ENCODE measurements around the gene PCDHGA1.
A peak's percentile ranks its signal among the peaks of the same experiment; 100 is the strongest.

Gene PCDHGA1

DNA sequence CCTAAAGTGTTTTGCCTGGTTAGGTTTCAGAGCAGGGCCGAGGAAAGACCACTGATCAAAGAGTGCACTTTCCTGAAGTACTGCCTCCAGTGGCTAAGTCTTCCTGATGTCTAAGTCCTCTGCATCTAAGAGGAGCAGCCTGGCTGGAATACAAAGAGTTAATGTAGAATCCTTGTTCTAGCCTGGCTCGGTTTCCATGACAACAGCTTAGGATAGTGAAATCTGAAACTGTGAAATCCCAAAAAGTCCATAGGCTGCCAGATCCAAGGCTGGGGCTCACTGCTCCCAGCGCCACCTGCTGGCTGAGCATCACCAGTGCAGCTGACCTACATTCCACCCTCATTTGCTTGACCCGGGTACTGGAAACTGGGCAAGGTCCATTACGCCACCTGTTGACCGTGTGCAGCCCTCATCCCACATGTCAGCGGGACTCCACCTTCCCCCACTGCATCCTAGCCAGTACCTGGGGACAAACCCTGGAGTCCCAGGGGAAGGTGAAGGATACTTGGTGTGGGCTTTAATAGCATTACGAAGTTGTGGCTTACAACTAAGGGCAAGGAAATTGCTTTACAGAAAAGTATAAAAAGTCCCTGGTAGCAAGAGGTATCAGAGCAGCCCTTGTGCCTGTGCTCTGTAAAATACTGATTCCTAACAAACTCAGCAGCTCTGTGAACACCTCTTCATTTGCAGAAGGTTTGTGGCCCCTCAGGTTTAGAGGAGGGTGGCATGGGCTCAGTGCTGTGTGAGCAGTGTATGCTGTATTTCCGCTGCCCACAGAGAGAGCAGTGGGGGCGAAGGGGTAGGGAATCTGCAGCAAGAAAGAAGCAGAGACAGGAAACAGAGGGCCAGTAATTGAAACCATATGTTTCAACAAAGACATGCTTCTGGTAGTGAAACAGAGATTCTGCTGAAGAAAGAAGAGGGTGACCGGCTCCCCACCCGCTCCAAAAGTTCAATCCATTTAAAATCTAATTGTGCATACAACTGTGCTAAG, 194.6 kb downstream of the PCDHGA1 start:
- H3K79me2 ChIP-seq (ENCODE audit: control insufficient read depth, low read length), result peaks cover 44% of the 10 kb centered on the region
- no peaks in the 10 kb centered on the region for H3K9me3 ChIP-seq (ENCODE audit: control insufficient read depth, insufficient read depth, low read length)
- peak overlapping the region; percentile 98 for H3K27ac ChIP-seq (ENCODE audit: low read depth, low read length)
- no peak for TF ChIP-seq EZH2phosphoT487 (IDR thresholded peaks at IDR 0.05; ENCODE audit: borderline replicate concordance, low read length)
- TF ChIP-seq, protein P1, sequence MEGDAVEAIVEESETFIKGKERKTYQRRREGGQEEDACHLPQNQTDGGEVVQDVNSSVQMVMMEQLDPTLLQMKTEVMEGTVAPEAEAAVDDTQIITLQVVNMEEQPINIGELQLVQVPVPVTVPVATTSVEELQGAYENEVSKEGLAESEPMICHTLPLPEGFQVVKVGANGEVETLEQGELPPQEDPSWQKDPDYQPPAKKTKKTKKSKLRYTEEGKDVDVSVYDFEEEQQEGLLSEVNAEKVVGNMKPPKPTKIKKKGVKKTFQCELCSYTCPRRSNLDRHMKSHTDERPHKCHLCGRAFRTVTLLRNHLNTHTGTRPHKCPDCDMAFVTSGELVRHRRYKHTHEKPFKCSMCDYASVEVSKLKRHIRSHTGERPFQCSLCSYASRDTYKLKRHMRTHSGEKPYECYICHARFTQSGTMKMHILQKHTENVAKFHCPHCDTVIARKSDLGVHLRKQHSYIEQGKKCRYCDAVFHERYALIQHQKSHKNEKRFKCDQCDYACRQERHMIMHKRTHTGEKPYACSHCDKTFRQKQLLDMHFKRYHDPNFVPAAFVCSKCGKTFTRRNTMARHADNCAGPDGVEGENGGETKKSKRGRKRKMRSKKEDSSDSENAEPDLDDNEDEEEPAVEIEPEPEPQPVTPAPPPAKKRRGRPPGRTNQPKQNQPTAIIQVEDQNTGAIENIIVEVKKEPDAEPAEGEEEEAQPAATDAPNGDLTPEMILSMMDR (IDR thresholded peaks at IDR 0.05; ENCODE audit: low read depth, low read length, poor library complexity, severe bottlenecking), result peak; percentile 100
- no peaks in the 10 kb centered on the region for H3K27me3 ChIP-seq (ENCODE audit: control insufficient read depth, low read length)
- H3K4me2 ChIP-seq (ENCODE audit: low read length), result peak overlapping the region; percentile 86
- peaks cover 95% of the 10 kb centered on the region for H3K36me3 ChIP-seq (ENCODE audit: control insufficient read depth, low read length)
- peaks cover 99% of the 10 kb centered on the region for H3K4me1 ChIP-seq (ENCODE audit: control insufficient read depth, low read length)
- H3K4me3 ChIP-seq (ENCODE audit: low read length), result peak overlapping the region; percentile 58
- peaks cover 30% of the 10 kb centered on the region for H3F3A ChIP-seq (ENCODE audit: control insufficient read depth, insufficient read depth)
- no peaks in the 10 kb centered on the region for H4K20me1 ChIP-seq (ENCODE audit: control insufficient read depth, insufficient read depth, low read depth, low read length)
- H3K9me2 ChIP-seq (replicated peaks; ENCODE audit: control insufficient read depth, low read length), result no peaks in the 10 kb centered on the region

DNA sequence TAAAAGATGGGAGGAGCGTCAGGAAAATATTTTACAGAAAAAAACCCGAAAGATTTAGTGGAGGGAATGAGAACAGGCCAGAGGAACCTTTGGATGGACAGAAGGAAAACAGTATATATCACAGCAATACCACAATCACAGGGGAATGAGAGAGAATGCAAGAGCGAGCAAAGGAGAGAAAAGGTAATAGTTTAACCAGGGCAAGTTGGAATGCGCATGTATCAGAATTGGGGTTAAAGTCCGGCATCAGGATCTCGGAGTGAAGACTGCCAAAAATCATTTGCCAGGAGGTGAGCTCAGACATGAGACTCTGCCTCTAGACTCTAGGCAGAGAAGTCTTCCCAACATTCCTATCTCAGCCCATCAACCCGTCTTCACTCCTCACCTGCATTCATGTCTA, 195.3 kb downstream of the PCDHGA1 start:
- TF ChIP-seq, protein P1 (IDR thresholded peaks at IDR 0.05; ENCODE audit: low read depth, low read length, poor library complexity, severe bottlenecking), result no peak
- no peak for TF ChIP-seq EZH2phosphoT487 (IDR thresholded peaks at IDR 0.05; ENCODE audit: borderline replicate concordance, low read length)
- H3K27ac ChIP-seq (ENCODE audit: low read depth, low read length), result peak overlapping the region; percentile 98
- peak overlapping the region; percentile 86 for H3K4me2 ChIP-seq (ENCODE audit: low read length)

GRCh38 chr5:141527426-141527825, 197.1 kb downstream of the PCDHGA1 start:
- H3K4me1 ChIP-seq (ENCODE audit: control insufficient read depth, low read length), result peaks cover 99% of the 10 kb centered on the region
- H3K4me3 ChIP-seq (ENCODE audit: low read length), result peak overlapping the region; percentile 75
- H3K79me2 ChIP-seq (ENCODE audit: control insufficient read depth, low read length), result peaks cover 44% of the 10 kb centered on the region
- peak overlapping the region; percentile 86 for H3K4me2 ChIP-seq (ENCODE audit: low read length)
- no peaks in the 10 kb centered on the region for H3K27me3 ChIP-seq (ENCODE audit: control insufficient read depth, low read length)
- H3K36me3 ChIP-seq (ENCODE audit: control insufficient read depth, low read length), result peaks cover 92% of the 10 kb centered on the region
- H3F3A ChIP-seq (ENCODE audit: control insufficient read depth, insufficient read depth), result peaks cover 40% of the 10 kb centered on the region
- peak overlapping the region; percentile 98 for H3K27ac ChIP-seq (ENCODE audit: low read depth, low read length)
- H3K9me3 ChIP-seq (ENCODE audit: control insufficient read depth, insufficient read depth, low read length), result no peaks in the 10 kb centered on the region
- H3K9me2 ChIP-seq (replicated peaks; ENCODE audit: control insufficient read depth, low read length), result no peaks in the 10 kb centered on the region
- no peak for TF ChIP-seq EZH2phosphoT487 (IDR thresholded peaks at IDR 0.05; ENCODE audit: borderline replicate concordance, low read length)
- TF ChIP-seq, protein P1 (IDR thresholded peaks at IDR 0.05; ENCODE audit: low read depth, low read length, poor library complexity, severe bottlenecking), result no peak
- H4K20me1 ChIP-seq (ENCODE audit: control insufficient read depth, insufficient read depth, low read depth, low read length), result no peaks in the 10 kb centered on the region

More for the DNA sequence above, 195.3 kb downstream of the PCDHGA1 start:
- H3K4me1 ChIP-seq (ENCODE audit: control insufficient read depth, low read length), result peaks cover 99% of the 10 kb centered on the region
- no peaks in the 10 kb centered on the region for H3K27me3 ChIP-seq (ENCODE audit: control insufficient read depth, low read length)
- peak overlapping the region; percentile 58 for H3K4me3 ChIP-seq (ENCODE audit: low read length)
- no peaks in the 10 kb centered on the region for H3K9me2 ChIP-seq (replicated peaks; ENCODE audit: control insufficient read depth, low read length)
- H3K79me2 ChIP-seq (ENCODE audit: control insufficient read depth, low read length), result peaks cover 44% of the 10 kb centered on the region
- peaks cover 93% of the 10 kb centered on the region for H3K36me3 ChIP-seq (ENCODE audit: control insufficient read depth, low read length)
- H3K9me3 ChIP-seq (ENCODE audit: control insufficient read depth, insufficient read depth, low read length), result no peaks in the 10 kb centered on the region
- no peaks in the 10 kb centered on the region for H4K20me1 ChIP-seq (ENCODE audit: control insufficient read depth, insufficient read depth, low read depth, low read length)
- H3F3A ChIP-seq (ENCODE audit: control insufficient read depth, insufficient read depth), result peaks cover 36% of the 10 kb centered on the region

Data from DOHH2 (cell line).